CD1c-positive myeloid dendritic cell (primary cell): Measurements from ENCODE around the gene ARHGAP32.
A peak's percentile ranks its signal among the peaks of the same experiment; 100 is the strongest.
"Not testable (repeated sequence)": the region's sequence is repeated elsewhere in the genome, so short reads cannot be mapped to it uniquely, and the experiment has no call there.

Experiments used
- DNase-seq: peaks from one replicate; pipeline ENCODE4 v3.0.0-alpha.2; 2016; ENCODE audit errors: extremely low spot score

Gene ARHGAP32

GRCh38 chr11:129202646-129203045, 10.5 kb upstream of the ARHGAP32 start:
- no peak for DNase-seq

DNA sequence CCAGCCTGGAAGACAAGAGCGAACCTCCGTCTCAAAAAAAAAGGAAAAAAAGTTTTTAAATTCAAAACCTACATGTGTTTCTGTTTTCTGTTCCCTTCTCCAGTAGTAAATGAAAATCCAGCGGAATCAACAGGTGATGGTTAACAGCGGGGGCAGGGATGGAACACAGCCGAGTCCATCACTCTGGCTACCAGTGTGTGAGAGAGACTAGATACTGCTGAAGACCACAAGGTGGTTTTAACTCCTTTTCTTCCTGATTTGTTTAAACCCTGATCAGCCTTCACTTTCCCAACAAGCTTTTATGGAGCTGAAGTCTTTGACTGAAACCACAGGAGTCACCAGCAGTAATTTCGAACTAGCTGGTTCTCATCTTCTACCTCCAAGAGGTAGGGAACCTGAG, 3.6 kb upstream of the ARHGAP32 start:
- no peak for DNase-seq

GRCh38 chr11:129191649-129192048, 476 bp downstream of the ARHGAP32 start:
- DNase-seq, result no peak

GRCh38 chr11:129190087-129190486, 2.0 kb downstream of the ARHGAP32 start:
- no peak for DNase-seq

DNA sequence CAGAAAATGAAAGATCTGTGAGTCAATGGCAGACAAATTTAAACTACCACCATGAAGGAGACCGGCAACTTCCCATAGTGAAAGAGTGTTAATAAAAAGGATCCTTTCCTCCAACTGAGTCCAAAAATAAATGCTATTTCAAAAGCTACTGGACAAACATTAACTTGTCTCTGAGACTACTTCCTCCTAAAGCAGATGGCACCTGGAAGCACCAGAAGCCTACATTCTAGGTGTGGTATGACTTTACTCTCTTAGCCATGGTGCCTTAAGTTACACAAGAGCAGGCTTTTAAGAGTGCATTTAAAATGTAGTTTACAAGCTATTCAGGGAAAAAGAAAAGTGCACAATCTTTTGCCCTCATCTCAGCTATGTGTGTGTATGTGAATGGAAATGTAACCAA, 2.5 kb downstream of the ARHGAP32 start:
- DNase-seq, result no peak

DNA sequence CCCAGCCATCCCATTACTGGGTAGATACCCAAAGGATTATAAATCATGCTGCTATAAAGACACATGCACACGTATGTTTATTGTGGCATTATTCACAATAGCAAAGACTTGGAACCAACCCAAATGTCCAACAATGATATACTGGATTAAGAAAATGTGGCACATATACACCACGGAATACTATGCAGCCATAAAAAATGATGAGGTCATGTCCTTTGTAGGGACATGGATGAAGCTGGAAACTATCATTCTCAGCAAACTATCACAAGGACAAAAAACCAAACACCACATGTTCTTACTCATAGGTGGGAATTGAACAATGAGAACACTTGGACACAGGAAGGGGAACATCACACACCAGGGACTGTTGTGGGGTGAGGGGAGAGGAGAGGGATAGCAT, 7.0 kb downstream of the ARHGAP32 start:
- not testable (repeated sequence) for DNase-seq

DNA sequence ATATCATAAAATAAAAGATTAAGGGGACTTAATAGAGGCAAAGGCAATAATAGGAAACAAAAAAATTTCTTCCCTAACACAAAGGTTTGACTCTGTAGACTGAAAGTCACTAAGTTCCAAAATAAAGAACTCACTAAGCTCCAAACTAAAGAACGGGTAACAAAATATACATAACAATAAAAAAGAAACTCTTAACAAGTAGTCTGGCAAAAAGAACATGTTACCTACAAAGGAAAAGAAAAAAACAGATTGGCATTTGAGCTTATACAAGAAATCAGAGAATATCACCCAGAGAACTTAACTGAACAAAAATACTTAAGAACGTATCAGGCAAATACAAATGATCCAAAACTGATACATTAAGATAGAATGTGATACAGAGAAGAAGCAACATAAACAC, 7.5 kb downstream of the ARHGAP32 start:
- no peak for DNase-seq

- DNase-seq, result no peak
These were observed 24.8 kb downstream of the ARHGAP32 start for GRCh38 chr11:129167315-129167714.

- no peak for DNase-seq
These were observed 28.4 kb downstream of the ARHGAP32 start for GRCh38 chr11:129163714-129164164.

- DNase-seq, result not testable (repeated sequence)
These were observed 35.0 kb downstream of the ARHGAP32 start for GRCh38 chr11:129157080-129157479.

GRCh38 chr11:129155745-129156144, 36.4 kb downstream of the ARHGAP32 start:
- DNase-seq, result no peak

- DNase-seq, result no peak
These were observed 43.6 kb downstream of the ARHGAP32 start for GRCh38 chr11:129148487-129148886.

- no peak for DNase-seq
These were observed 45.9 kb downstream of the ARHGAP32 start for GRCh38 chr11:129146191-129146590.

- DNase-seq, result no peak
These were observed 46.8 kb downstream of the ARHGAP32 start for GRCh38 chr11:129145276-129145675.

GRCh38 chr11:129144256-129144655, 47.9 kb downstream of the ARHGAP32 start:
- no peak for DNase-seq

GRCh38 chr11:129143335-129143734, 48.8 kb downstream of the ARHGAP32 start:
- peak; percentile 24 for DNase-seq

DNA sequence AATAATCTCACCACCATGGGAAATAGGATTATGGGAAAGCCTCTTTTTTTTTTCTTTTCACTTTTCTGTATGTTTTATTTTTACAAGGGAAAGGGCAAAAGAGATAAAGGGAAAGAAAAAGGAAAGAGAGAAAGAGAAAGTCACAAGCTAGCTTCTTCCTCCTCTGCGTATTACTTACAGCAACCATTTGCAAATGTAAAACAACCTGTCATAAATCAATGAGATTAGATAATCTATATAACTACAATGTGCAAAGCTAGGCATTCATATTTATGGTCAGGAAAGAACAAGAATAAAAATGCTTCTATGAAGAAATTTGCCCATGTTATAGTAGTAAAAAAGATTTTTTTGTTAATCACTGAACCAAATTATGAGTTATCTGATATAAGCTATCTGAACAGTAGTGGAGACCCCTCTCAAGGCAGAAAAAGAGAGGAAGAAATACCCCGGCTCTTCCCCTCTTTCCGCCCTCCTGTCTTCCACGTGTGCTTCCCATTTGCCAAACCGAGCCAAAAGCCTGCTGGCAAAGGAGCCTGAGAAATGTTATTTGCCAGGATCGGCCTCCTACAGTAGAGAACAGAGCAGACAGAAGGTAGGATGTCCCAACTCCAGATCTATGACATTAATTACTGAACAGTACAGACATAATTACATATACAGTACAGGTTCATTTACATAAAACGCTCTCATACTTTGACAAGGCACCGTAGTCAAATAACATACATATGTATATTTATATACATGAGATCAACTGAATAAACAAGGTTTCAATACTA, 50.2 kb downstream of the ARHGAP32 start:
- DNase-seq, result no peak

DNA sequence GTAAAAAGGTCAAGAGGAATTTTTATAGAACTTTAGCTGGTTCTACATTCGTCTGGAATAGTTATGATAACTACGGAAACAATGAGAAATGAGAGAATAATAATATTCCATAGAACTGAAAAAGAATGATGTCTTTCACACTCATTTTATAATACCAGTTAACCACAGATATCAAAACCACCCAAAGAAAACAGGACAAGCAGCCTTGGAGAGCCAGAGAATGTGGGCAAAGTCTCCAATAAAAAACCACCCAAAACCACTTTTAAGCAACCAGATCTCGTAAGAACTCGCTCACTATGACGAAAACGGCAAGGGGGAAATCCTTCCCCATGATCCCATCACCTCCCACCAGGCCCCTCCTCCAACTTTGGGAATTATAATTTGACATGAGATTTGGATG, 60.8 kb downstream of the ARHGAP32 start:
- DNase-seq, result no peak

- not testable (repeated sequence) for DNase-seq
These were observed 63.1 kb downstream of the ARHGAP32 start for GRCh38 chr11:129128881-129129620.

DNA sequence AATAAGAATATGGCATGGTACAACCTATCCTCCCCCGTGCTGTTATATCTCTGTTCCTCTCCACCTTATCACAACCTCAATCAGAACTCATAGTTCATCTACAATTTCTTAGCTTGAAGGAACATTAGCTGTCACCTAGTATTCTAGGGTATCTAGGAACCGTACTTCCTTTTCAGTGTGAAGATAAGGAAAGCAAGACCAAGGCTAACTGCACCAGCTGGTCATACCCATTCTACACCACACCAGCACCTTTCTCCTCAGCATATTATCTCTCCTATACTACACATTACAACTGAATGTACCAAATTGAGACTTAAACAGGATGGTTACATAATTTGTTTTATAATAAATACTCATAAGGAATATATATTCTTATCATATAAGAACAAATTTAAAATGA, 73.1 kb downstream of the ARHGAP32 start:
- DNase-seq, result no peak

DNA sequence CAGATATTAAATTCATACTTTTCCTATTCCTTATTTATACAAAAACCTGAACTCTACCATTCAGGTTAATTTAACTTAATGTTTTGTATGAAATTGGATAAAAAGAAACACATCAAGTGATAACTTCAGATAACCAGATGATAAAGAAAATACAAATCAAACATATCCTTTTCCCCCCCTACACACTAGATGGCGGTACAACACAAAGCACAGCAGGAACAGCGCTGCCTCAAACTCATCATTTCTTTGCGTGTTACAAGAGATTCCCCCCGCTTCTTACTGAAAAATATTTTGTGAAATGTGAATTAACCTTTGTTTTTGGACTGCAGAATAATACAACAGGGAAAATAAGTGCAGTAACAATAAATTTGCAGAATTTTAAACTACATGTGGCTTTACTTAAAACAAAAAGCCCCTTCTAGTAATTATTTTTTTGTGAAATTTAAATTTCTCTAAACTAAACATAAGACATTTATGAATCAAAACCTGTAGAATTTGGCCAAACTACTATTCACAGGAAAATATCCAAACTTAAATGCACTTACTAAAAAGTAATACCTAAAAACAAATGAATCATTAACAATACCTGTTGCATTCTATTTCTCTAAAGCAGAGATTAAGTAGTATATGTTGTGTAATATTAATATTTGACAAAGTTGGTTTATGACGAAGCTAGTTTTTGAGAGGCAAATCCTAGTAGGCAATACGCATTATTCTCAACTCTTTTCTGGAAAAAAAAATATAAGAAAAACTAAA, 74.4 kb downstream of the ARHGAP32 start:
- peak; percentile 68 for DNase-seq
